Kidney (tissue), 14 donors: ENCODE data around the gene ROBO3. TPM values are rescaled to one million over a fixed set of nuclear protein-coding genes. Genes with fewer than 3 reads are reported as not detected.

Experiments
- DNase-seq, 5 donors: peaks; one replicate each; pipeline ENCODE4 v3.0.0-alpha.2; 2013 to 2020
- FAIRE-seq: peaks from 2 replicates; lab custom pipeline; 2012; peaks lifted over from hg19 to GRCh38; lab: Jason Lieb, UNC
- H3K27ac ChIP-seq, 2 donors: one replicate each; pipeline ENCODE4 v1.7.0; 2013; ENCODE audit warnings: low read depth in 2 of 2, low read length in 2 of 2, inconsistent platforms in 1 of 2
- H3K27me3 ChIP-seq: one replicate; pipeline ENCODE4 v1.7.1; 2013; ENCODE audit warnings: low read length, inconsistent platforms; ENCODE audit not compliant: control insufficient read depth, insufficient read depth
- H3K36me3 ChIP-seq, 3 donors: one replicate each; pipeline versions ENCODE4 v1.7.0 to v1.7.1; 2013; ENCODE audit warnings: low read length in 3 of 3, control low read depth in 1 of 3, inconsistent platforms in 1 of 3; ENCODE audit not compliant: insufficient read depth in 3 of 3, control insufficient read depth in 2 of 3
- H3K4me1 ChIP-seq, 3 donors: one replicate each; pipeline versions ENCODE4 v1.7.0 to v1.7.1; 2013; ENCODE audit warnings: low read length in 3 of 3, inconsistent platforms in 1 of 3, low read depth in 1 of 3; ENCODE audit not compliant: control insufficient read depth in 2 of 3, insufficient read depth in 2 of 3
- H3K4me3 ChIP-seq, 3 donors: one replicate each; pipeline versions ENCODE4 v1.7.0 to v1.8.1; 2013; ENCODE audit warnings: low read length in 3 of 3, control low read depth in 1 of 3, inconsistent platforms in 1 of 3
- H3K9ac ChIP-seq, 3 donors: one replicate each; pipeline versions ENCODE4 v1.7.0 to v1.7.1; 2013; ENCODE audit warnings: low read length in 3 of 3, control low read depth in 1 of 3, inconsistent platforms in 1 of 3
- H3K9me3 ChIP-seq, 3 donors: one replicate each; pipeline versions ENCODE4 v1.7.0 to v1.7.1; 2013; ENCODE audit warnings: low read length in 3 of 3, control low read depth in 1 of 3, inconsistent platforms in 1 of 3; ENCODE audit not compliant: control insufficient read depth in 2 of 3, insufficient read depth in 1 of 3
- intact Hi-C: fragments of 100-400 bp; cut with DNase I; formaldehyde crosslinking; loops from one replicate; pipeline ENCODE4 v1.11.1; 2022
- polyA plus RNA-seq: library from polyadenylated mRNA; stranded (reverse); fragments of 350-450 nt; fragmentation: Illumina TruSeq; extraction: RNeasy Lipid Tissue Mini Kit (QIAGEN cat#74804); gene quantifications from one replicate; pipeline ENCODE4 v1.2.3, GENCODE V29; 2014; ENCODE audit warnings: low read depth, low replicate concordance; ENCODE audit not compliant: insufficient read depth
- total RNA-seq: library from RNA; stranded (reverse); fragmentation: NEBNext Ultra II Directional; extraction: Animal tissue kit (Norgen Biotek cat#: 25700); gene quantifications from one replicate; pipeline ENCODE4 v1.2.1, GENCODE V29; 2021
- TF ChIP-seq, protein P1 (sequence below): IDR thresholded peaks from 3 replicates; pipeline ENCODE4 v1.5.1; 2012; ENCODE audit warnings: mild to moderate bottlenecking, moderate library complexity, borderline replicate concordance; ENCODE audit not compliant: insufficient read depth; ENCODE audit errors: extremely low read depth
- donor health status: control.
- donor health status: control.
- donor health status: control.
- donor health status: control.
- donor health status: control.
- donor health status: DM: yes; HTN: yes; CAD: no.
- donor health status: Normal renal cell carcinoma (clear cell type).

ROBO3 gene
- total and polyA plus RNA-seq, 2 donors from 2014 or later, result 8.7 to 12.3 TPM

DNA sequence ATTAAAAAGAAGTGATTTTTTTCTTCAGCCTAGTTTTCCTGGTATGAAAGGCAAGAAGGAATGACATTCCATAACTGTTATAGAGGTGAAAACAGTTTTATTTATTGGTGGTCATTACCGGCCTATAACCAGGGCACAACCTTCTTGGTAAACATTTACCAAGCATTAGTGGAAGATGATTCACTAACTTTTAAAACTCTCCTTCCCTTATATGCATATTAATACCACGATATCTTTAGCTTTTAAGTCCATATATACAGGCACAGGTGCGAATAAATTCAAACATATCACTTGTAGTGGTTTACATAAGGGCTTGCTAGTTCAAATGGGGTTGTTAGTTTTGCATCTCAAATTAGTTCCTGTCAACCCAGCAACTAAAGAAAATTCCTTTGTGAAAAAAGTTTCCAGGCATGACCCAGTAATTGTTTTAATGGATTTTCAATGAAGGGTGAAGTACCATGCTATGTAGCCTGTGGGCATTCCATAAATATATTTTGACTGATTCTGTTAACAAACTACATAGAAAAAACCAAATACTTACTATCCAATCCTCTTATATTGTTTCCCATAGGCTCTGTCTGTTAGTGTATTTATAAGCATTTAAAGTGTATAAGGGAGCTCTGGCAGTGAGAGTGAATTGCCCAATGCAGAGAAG is 30.6 kb upstream of the ROBO3 start:
- Histone ChIP-seq H3K36me3 (no peaks in the 10 kb centered on the region), H3K4me3 (no peak overlapping the region), H3K4me1 (peaks cover 0 to 7% (median 4%) of the 10 kb centered on the region in 3 donors), H3K9ac (no peak overlapping the region), H3K9me3 (no peaks in the 10 kb centered on the region), H3K27me3 (peaks cover 4% of the 10 kb centered on the region), H3K27ac (peak overlapping the region in 1 of 2 donors; percentile 13)
- DNase-seq (peak in 2 of 5 donors; percentile 50 to 57), FAIRE-seq (no peak)
- TF ChIP-seq, protein P1, sequence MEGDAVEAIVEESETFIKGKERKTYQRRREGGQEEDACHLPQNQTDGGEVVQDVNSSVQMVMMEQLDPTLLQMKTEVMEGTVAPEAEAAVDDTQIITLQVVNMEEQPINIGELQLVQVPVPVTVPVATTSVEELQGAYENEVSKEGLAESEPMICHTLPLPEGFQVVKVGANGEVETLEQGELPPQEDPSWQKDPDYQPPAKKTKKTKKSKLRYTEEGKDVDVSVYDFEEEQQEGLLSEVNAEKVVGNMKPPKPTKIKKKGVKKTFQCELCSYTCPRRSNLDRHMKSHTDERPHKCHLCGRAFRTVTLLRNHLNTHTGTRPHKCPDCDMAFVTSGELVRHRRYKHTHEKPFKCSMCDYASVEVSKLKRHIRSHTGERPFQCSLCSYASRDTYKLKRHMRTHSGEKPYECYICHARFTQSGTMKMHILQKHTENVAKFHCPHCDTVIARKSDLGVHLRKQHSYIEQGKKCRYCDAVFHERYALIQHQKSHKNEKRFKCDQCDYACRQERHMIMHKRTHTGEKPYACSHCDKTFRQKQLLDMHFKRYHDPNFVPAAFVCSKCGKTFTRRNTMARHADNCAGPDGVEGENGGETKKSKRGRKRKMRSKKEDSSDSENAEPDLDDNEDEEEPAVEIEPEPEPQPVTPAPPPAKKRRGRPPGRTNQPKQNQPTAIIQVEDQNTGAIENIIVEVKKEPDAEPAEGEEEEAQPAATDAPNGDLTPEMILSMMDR, result no peak
- intact Hi-C loops, result loop anchor here (10.0 kb wide), 1 partner anchor 170 kb away; no protein-coding TSS in a partner anchor

GRCh38 chr11:124835918-124836317 is 29.3 kb upstream of the ROBO3 start:
- DNase-seq (peak in 1 of 5 donors; percentile 59), FAIRE-seq (no peak)
- intact Hi-C loops, result loop anchor here (10.0 kb wide), 1 partner anchor 171 kb away; no protein-coding TSS in a partner anchor
- peaks cover 0 to 10% (median 4%) of the 10 kb centered on the region in 3 donors for H3K4me1 ChIP-seq
- H3K27me3 ChIP-seq, result peaks cover 14% of the 10 kb centered on the region
- TF ChIP-seq, protein P1, result no peak
- H3K4me3 ChIP-seq, result peak overlapping the region in 2 of 3 donors; percentile 34 to 39
- no peaks in the 10 kb centered on the region for H3K36me3 ChIP-seq
- no peaks in the 10 kb centered on the region for H3K9me3 ChIP-seq
- H3K9ac ChIP-seq, result peak overlapping the region in 1 of 3 donors; percentile 44
- H3K27ac ChIP-seq, result no peak overlapping the region

GRCh38 chr11:124837491-124837856 is 27.8 kb upstream of the ROBO3 start:
- DNase-seq (peak in 3 of 5 donors; percentile 35 to 85 (median 84)), FAIRE-seq (no peak)
- Histone ChIP-seq H3K9me3 (peaks cover 0 to 4% (median 0%) of the 10 kb centered on the region in 3 donors), H3K36me3 (no peaks in the 10 kb centered on the region), H3K27ac (no peak overlapping the region), H3K4me1 (peaks cover 0 to 10% (median 4%) of the 10 kb centered on the region in 3 donors), H3K4me3 (no peak overlapping the region), H3K9ac (no peak overlapping the region), H3K27me3 (peaks cover 29% of the 10 kb centered on the region)
- TF ChIP-seq, protein P1, result peak; percentile 41
- intact Hi-C loops, result loop anchor here (10.0 kb wide), 1 partner anchor 173 kb away; no protein-coding TSS in a partner anchor
